A549 (cell line): ENCODE measurements around the gene CISH.

Experiments
- CEBPB ChIP-seq, 2 experiments: fragments of >200 bp in 1 of 2; sonication (Bioruptor Twin) in 1 of 2; formaldehyde crosslinking in 1 of 2; IDR thresholded peaks; 2 replicates each; pipeline ENCODE4 v1.6.1; 2012 to 2016
- HDAC2 ChIP-seq: fragments of 200-600 bp; sonication (generic); IDR thresholded peaks from 2 replicates; pipeline ENCODE4 v1.6.1; 2016
- HOXA7 ChIP-seq: fragments of 250-450 bp; sonication (Bioruptor Pico); IDR thresholded peaks from 2 replicates; pipeline ENCODE4 v1.5.0; 2020; ENCODE audit warnings: mild to moderate bottlenecking, moderate library complexity
- JUN ChIP-seq, 2 experiments: fragments of >200 bp; sonication (Bioruptor Twin); formaldehyde crosslinking; IDR thresholded peaks; 2 replicates in 1 of 2; 3 replicates in 1 of 2; pipeline ENCODE4 v1.6.1; 2016 to 2017
- NR3C1 ChIP-seq: fragments of >200 bp; sonication (Bioruptor Twin); formaldehyde crosslinking; IDR thresholded peaks from 3 replicates; pipeline ENCODE4 v1.6.1; 2017
- POLR2A ChIP-seq: IDR thresholded peaks from 2 replicates; pipeline ENCODE4 v1.6.1; 2012; ENCODE audit warnings: mild to moderate bottlenecking, low read length
- TF ChIP-seq, protein P1 (sequence below): fragments of >200 bp; sonication (Bioruptor Twin); formaldehyde crosslinking; IDR thresholded peaks from 3 replicates; pipeline ENCODE4 v1.5.1; 2016
- TF ChIP-seq, protein P2 (sequence below): fragments of 450-650 bp; IDR thresholded peaks from 2 replicates; pipeline ENCODE4 v1.6.1; 2014; ENCODE audit warnings: antibody characterized with exemption

DNA sequence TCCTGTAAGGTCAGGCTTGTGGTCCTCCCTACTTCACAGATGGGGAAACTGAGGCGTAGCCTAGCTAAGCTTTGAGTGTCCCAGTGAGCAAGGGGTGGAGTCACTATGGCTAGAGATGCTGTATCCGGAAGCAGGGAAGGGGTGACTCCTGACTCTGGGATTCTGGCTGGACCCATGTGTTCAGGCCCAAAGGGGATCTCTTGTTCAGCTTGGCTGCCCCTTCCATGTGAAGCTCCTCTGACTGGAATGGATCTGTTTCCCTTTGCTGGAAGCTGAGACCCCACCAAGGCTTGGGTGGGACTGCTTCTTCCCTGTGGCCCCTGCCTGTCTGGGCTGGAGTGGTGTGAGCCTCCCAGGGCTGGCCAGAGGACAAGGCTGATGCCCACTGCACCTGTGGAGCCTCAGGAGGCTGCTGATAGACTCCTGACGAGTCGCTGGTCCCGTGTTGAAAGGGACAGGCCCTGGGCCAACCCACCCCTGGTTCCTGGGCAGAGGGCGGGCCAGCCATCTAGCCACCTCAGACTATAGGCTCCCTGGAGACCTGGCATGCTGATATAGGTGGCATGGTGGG is 6.4 kb upstream of the CISH start:
- TF ChIP-seq, protein P1, sequence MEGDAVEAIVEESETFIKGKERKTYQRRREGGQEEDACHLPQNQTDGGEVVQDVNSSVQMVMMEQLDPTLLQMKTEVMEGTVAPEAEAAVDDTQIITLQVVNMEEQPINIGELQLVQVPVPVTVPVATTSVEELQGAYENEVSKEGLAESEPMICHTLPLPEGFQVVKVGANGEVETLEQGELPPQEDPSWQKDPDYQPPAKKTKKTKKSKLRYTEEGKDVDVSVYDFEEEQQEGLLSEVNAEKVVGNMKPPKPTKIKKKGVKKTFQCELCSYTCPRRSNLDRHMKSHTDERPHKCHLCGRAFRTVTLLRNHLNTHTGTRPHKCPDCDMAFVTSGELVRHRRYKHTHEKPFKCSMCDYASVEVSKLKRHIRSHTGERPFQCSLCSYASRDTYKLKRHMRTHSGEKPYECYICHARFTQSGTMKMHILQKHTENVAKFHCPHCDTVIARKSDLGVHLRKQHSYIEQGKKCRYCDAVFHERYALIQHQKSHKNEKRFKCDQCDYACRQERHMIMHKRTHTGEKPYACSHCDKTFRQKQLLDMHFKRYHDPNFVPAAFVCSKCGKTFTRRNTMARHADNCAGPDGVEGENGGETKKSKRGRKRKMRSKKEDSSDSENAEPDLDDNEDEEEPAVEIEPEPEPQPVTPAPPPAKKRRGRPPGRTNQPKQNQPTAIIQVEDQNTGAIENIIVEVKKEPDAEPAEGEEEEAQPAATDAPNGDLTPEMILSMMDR, result no peak
- TF ChIP-seq HOXA7 (CRISPR knock-in tag) (no peak), JUN (IDR thresholded peaks at IDR 0.05) (no peak), CEBPB (IDR thresholded peaks at IDR 0.05) (no peak), NR3C1 (no peak), POLR2A (no peak), HDAC2 (no peak)
- TF ChIP-seq, protein P2, sequence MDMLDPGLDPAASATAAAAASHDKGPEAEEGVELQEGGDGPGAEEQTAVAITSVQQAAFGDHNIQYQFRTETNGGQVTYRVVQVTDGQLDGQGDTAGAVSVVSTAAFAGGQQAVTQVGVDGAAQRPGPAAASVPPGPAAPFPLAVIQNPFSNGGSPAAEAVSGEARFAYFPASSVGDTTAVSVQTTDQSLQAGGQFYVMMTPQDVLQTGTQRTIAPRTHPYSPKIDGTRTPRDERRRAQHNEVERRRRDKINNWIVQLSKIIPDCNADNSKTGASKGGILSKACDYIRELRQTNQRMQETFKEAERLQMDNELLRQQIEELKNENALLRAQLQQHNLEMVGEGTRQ, result no peak
